ENCODE data around the gene RORC.
A peak's percentile ranks its signal among the peaks of the same experiment; 100 is the strongest.

RORC gene

GRCh38 chr1:151852733-151853132 lies 21.1 kb upstream of the RORC start:
- Mint-ChIP-seq H3K27ac (no peak overlapping the region), H3K36me3 (ENCODE audit: low read depth) (no peaks in the 10 kb centered on the region), H3K4me1 (peaks cover 16% of the 10 kb centered on the region), H3K9me3 (no peaks in the 10 kb centered on the region), H3K4me3 (no peak overlapping the region), H3K27me3 (ENCODE audit: low read depth) (peaks cover 16% of the 10 kb centered on the region)
- no peak for TF ChIP-seq CTCF (IDR thresholded peaks at IDR 0.05; ENCODE audit: unreplicated experiment in 3 of 3)

GRCh38 chr1:151851886-151852285 lies 20.3 kb upstream of the RORC start:
- TF ChIP-seq CTCF (IDR thresholded peaks at IDR 0.05; ENCODE audit: unreplicated experiment in 3 of 3), result no peak
- H3K4me3 Mint-ChIP-seq, result no peak overlapping the region
- H3K36me3 Mint-ChIP-seq (ENCODE audit: low read depth), result no peaks in the 10 kb centered on the region
- H3K9me3 Mint-ChIP-seq, result no peaks in the 10 kb centered on the region
- no peak overlapping the region for H3K27ac Mint-ChIP-seq
- H3K4me1 Mint-ChIP-seq, result peaks cover 16% of the 10 kb centered on the region
- H3K27me3 Mint-ChIP-seq (ENCODE audit: low read depth), result peaks cover 19% of the 10 kb centered on the region

GRCh38 chr1:151849871-151850270 lies 18.3 kb upstream of the RORC start:
- Mint-ChIP-seq H3K27ac (no peak overlapping the region), H3K4me1 (peaks cover 7% of the 10 kb centered on the region), H3K36me3 (ENCODE audit: low read depth) (no peaks in the 10 kb centered on the region), H3K9me3 (no peaks in the 10 kb centered on the region), H3K4me3 (no peak overlapping the region), H3K27me3 (ENCODE audit: low read depth) (peaks cover 31% of the 10 kb centered on the region)
- TF ChIP-seq CTCF (IDR thresholded peaks at IDR 0.05; ENCODE audit: unreplicated experiment in 3 of 3), result no peak

- Mint-ChIP-seq H3K4me1 (peaks cover 7% of the 10 kb centered on the region), H3K27ac (no peak overlapping the region), H3K9me3 (no peaks in the 10 kb centered on the region), H3K4me3 (no peak overlapping the region), H3K27me3 (ENCODE audit: low read depth) (peaks cover 34% of the 10 kb centered on the region), H3K36me3 (ENCODE audit: low read depth) (no peaks in the 10 kb centered on the region)
- TF ChIP-seq CTCF (IDR thresholded peaks at IDR 0.05; ENCODE audit: unreplicated experiment in 3 of 3), result no peak
These were observed 17.5 kb upstream of the RORC start for GRCh38 chr1:151849126-151849525.

- peaks cover 38% of the 10 kb centered on the region for H3K27me3 Mint-ChIP-seq (ENCODE audit: low read depth)
- H3K27ac Mint-ChIP-seq, result peak overlapping the region in 1 of 3 experiments; percentile 50
- no peaks in the 10 kb centered on the region for H3K36me3 Mint-ChIP-seq (ENCODE audit: low read depth)
- TF ChIP-seq CTCF (IDR thresholded peaks at IDR 0.05; ENCODE audit: unreplicated experiment in 3 of 3), result no peak
- H3K4me3 Mint-ChIP-seq, result no peak overlapping the region
- H3K4me1 Mint-ChIP-seq, result peaks cover 7% of the 10 kb centered on the region
- no peaks in the 10 kb centered on the region for H3K9me3 Mint-ChIP-seq
These were observed 16.4 kb upstream of the RORC start for GRCh38 chr1:151847867-151848596.

- peaks cover 48% of the 10 kb centered on the region for H3K27me3 Mint-ChIP-seq (ENCODE audit: low read depth)
- no peaks in the 10 kb centered on the region for H3K9me3 Mint-ChIP-seq
- H3K36me3 Mint-ChIP-seq (ENCODE audit: low read depth), result no peaks in the 10 kb centered on the region
- no peak overlapping the region for H3K4me3 Mint-ChIP-seq
- peaks cover 7% of the 10 kb centered on the region for H3K4me1 Mint-ChIP-seq
- no peak overlapping the region for H3K27ac Mint-ChIP-seq
- TF ChIP-seq CTCF (IDR thresholded peaks at IDR 0.05; ENCODE audit: unreplicated experiment in 3 of 3), result no peak
These were observed 15.2 kb upstream of the RORC start for GRCh38 chr1:151846686-151847237.
